ENCODE results near the gene FAM124A.

GRCh38 chr13:51280379-51280940 lies 58.3 kb downstream of the FAM124A start:
- TF ChIP-seq CTCF (IDR thresholded peaks at IDR 0.05), result no peak
- no peak for TF ChIP-seq POLR2A (IDR thresholded peaks at IDR 0.05)

Measured in upper lobe of left lung (tissue), 4 donors.